DMS153 (cell line): ENCODE results near the gene COMMD1.
"Not testable (repeated sequence)": the region's sequence is repeated elsewhere in the genome, so short reads cannot be mapped to it uniquely, and the experiment has no call there.

ENCODE experiments used
- DNase-seq: peaks from one replicate; lab custom pipeline; 2025; lab: John Stamatoyannopoulos, UW

The COMMD1 gene

DNA sequence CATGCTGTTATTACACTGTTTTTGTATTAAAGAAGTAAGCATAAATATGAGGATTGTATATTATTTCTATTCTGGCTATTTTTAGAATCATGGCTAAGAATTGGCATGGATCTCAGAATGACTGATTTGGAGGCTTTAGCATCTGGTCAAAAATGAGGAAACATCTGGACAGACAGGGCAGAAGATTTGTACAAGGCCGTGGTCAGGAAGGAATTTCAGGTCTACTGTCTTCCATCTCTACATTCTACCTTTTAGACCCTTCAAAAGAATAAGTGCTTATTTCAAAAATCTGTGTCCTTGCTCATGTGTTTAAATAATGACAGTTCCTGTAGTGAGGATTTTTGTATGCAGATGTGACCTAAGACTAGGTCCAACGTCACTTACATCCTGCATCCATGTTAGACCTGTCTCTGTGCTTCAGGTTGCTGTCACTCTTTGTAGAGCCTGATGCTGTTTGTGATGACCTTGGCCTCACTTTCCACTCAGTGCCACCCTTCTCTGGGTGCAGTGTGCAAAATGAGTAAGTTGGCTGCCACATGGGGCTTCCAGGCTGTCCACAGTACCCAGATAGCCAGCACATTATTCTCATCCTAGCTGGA, 235.8 kb downstream of the COMMD1 start:
- DNase-seq: no peak

DNA sequence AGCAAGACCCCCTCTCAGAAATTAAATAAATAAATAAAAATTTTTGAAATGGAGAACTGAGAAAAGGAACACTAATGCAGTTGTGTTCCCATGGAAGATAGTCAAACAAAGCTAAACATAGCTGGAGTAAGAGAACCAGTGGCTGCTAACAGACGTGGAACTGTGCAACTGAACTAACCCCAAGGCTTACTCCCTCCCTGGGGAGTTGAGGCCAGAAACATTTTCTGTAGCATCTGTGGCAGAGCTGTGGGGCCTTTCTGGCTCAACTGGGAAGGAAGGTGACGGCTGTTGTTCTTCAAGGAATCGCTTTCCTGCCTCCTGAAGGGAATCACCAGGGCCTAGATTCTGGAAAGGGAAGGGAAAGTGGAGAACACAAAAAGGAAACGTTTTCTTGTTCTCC, 236.6 kb downstream of the COMMD1 start:
- no peak for DNase-seq

DNA sequence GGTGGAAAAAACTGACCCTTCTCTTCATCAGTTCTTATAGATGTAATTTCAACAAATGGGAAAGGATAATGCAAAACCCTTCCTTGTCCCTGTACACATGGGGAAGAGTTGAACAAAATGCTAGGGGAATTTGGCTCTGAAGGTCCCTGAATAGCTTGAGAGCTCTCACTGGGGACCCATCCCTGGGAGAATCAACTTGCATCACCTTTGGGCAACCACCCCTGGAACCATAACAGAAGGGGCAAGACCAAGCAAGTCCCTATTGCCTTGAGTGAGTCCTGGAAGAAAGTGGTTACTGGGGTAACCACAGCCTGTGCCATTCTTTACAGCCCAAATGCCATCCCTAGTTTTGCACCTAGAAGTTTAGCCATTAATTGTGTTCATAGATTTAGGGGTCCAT, 238.2 kb downstream of the COMMD1 start:
- no peak for DNase-seq

DNA sequence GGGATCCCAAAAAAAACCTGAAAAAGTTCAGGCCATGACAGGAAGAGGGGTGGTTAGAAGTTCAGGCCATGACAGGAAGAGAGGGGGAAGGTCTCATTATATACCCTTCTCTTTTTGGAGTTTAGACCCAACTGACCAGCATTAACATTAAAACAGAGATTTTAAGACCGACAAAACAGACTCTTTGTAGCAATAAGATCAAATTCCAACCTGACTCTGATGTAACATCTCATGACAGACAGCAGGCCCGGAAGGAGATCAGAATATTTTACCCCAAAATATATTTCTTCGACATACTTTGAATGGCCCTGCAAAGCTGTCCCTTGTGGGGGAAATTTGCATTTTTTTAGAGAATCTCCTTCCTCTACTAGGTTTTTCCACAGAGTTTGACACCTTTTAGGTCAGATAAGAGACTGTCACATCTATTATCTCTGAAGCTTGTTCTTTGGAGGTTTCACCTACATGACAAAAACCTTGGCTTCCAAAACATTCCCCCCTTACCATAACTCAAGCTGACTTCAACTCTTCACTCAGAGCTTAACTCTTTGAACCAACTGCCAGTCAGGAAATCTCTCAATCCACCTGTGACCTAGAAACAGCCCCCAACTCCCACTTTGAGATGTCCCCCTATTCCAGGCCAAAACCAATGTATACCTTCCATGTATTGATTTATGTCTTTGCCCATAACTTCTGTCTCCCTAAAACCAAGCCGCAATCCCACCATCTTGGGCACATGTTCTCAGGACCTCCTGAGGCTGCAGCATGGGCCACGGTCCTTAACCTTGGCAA, 239.4 kb downstream of the COMMD1 start:
- DNase-seq: no peak

DNA sequence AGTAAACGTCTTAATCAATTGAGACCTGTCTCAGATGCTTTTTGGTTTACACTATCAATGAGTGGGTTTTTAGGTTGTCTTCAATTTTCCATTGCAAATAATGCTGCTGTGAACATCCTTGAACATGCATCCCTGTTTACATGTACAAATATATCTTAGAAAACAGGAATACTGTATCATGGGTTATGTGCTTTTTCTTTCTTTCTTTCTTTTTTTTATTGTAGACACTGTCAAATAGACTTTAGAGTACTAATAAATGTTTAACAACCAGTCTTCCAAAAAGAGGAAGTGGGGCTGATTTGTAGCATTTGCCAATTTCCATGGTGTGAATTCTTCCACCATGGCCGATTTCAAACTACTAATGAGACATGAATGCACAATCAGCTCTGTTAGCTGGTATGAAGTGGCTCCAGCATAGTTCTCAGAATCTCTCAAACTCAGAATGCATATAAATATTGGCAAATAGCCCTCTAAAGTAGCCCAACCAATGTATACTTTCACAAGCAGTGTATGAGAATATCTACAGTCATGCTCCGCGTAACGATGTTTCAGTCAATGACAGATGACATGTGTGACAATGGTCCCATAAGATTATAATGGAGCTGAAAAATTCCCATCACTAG, 240.1 kb downstream of the COMMD1 start:
- no peak for DNase-seq

DNA sequence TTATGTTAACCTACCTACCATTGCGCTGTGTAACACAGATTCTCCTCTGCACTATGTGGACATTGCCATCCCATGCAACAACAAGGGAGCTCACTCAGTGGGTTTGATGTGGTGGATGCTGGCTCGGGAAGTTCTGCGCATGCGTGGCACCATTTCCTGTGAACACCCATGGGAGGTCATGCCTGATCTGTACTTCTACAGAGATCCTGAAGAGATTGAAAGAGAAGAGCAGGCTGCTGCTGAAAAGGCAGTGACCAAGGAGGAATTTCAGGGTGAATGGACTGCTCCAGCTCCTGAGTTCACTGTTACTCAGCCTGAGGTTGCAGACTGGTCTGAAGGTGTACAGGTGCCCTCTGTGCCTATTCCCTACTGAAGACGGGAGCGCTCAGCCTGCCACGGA, 241.3 kb downstream of the COMMD1 start:
- not testable (repeated sequence) for DNase-seq

DNA sequence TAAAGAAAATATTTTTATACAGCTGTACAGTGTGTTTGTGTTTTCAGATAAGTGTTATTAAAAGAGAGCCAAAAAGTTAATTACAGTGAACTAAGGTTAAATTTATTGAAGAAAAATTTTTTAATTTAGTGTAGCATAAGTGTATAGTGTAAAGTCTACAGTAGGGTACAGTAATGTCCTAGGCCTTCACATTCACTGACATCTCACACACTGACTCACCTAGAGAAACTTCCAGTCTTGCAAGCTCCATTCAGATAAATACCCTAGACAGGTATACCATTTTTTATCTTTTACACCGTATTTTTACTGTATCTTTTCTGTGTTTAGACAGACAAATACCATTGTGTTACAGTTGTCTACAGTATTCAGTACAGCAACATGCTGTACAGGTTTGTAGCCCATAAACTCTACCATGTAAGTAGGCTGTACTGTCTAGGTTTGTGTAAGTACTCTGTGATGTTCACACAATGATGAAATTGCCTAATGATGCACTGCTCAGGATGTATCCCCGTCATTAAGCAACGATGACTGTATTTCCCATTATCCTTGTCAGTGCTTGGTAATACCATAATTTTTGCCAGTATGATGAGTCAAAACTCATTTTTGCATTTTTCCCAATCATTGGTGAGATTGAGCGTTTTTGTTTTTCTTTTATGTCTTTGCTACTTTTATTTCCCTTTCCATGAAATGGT, 242.3 kb downstream of the COMMD1 start:
- DNase-seq: no peak

DNA sequence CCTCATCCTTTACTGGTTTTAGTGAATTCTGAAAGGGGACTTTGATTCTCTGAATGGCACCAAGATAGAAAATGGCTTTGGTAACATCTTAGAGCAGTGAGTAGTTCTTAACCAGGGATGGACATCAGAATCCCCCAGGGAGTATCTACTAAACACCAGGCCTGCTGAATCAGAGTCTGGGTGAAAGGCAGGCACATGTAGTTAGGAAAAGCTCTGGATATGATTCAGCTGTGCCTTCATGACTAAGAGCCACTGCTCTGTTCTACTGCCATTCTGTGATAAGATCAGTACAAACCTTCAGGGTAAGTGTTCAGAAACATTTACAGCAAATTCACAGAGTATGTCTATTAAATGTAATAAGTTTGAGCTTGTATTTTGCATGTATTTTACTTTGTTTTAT, 244.2 kb downstream of the COMMD1 start:
- no peak for DNase-seq

DNA sequence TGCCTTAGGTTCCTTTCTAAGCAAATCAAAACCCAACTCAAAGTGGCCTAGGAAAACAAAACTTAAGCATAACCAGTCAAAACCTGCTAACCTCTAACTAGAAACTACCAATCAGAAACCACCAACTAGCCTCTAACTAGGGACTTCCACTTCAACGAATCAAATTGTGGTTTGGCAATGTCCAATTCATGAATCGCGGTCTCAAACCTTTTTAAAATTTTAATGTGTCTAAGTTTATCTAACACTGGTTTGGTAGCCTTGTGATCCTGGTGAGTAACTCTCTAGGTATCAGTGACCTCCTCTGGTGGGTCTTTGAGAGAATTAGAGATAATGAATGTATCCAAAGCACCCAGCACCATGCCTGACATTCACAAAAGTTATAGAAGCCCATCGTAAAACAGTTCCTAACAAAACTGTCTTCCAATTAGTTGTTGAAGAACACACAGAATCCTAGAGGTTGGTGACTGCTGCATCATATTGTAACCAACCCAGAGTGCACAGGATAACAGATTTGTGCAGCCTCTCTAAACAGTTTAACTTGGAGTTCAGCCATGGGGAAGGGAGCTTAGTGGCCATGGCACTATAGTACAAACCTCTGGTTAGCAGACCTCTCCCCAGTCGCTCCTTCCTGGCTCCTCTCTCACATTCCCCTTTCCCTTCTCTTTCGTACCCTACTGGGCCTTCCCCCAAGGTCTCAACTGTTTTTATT, 245.3 kb downstream of the COMMD1 start:
- DNase-seq: no peak

DNA sequence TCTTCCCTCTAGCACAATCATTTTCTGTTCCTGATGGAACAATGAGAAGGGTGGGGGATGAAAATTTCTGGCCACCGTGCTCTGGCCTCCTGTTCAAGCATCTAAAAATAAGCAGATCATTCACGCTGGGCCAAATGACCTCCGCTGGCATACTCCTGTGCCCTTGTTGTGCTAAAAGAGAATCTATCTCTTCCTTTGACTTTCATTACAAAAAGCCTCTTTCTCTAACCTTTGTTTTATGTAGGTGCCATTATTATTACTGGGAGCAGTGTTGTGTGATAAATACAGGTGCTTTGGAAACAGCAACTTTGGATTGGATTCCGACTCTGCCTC, 245.8 kb downstream of the COMMD1 start:
- no peak for DNase-seq

DNA sequence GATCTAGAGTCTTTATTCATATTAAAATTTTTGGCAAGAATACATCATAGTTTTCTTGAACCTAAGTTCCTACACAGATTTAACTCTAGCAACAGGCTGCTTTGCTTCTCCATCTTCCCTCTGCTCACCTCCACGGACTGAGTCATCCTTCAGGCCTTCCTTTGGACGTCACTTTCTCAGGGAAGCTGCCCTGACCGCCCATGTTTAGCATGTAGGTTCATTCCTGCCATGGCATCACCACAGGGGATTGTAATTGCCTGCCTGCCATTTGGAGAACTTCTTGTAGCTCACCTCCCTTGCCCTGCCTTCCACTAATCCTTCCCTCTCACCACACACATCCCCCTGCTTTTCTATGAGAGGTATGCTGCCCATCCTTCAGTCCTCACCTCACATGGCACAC, 246.5 kb downstream of the COMMD1 start:
- no peak for DNase-seq

DNA sequence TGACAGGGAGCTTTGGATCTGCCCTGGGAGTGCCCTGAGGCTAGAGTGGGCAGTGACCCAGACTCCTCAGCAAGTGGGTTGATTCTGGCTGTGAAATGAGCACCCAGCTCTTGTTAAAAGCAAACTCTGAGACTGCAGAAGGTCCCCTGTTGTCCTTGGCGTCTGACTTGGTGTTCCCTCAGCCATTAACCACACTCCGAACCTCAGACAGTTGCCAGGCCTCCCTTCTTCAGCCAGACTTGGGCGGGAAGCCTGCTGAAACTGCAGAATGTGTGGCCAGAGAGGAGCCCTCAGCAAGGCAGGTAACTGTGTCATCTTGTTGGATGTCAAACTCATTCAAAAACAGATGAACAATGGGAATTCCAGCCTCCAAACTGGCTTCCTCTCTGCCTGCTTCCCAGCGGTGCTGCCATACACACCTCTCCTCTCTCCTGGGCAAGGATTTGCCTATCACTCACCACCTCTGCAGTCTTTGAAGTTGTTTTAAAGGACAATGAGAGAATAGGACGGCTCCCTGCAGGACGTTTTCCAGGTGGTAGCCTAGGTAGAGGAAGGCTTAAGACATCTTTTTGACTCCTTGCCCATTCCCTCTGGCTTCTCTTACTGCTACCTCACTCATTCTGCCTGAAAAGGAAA, 251.5 kb downstream of the COMMD1 start:
- DNase-seq: no peak

DNA sequence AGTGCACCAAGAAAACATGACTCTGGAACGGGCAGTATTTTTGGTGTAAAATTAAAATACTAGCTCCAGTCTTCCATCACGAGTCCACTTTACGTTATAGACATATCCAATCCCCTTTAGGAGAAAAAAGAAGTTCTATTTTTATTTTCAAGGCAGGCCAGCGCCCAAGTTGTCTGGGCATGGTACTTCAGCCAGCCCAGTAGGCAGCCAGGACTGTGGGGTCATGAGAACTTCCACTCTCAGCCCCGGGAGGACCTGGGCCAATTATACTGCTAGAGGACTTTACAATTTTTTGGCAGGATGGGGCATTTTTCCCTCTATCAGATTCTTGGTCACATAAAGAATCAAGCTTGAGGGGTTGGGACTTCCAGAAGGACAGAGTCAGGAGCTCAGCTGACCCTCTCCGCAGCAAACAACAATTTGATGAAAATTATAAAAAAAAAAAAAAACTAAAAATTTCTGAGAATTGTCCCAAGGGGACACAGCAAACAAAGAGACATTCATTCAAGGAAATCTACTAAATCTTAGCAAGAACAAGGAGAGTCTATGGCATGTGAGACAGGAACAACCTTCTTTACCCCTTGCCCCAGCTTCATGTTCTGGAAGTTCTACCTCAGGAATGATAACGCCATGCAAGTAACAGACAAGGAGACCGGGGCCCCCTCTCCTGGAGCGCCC, 253.1 kb downstream of the COMMD1 start:
- no peak for DNase-seq

DNA sequence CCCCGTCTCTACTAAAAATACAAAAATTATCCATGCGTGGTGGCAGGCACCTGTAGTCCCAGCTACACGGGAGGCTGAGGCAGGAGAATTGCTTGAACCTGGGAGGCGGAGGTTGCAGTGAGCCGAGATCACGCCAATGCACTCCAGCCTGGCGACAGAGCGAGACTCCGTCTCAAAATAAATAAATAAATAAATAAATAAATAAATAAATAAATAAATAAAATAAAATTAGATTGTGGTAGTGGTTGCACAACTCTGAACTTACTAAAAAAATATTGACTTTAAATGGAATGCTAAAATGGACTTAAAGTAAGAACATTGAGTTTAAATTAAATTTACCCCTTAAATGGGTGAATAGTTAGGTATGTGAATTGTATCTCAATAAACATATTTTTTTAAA, 255.2 kb downstream of the COMMD1 start:
- not testable (repeated sequence) for DNase-seq

DNA sequence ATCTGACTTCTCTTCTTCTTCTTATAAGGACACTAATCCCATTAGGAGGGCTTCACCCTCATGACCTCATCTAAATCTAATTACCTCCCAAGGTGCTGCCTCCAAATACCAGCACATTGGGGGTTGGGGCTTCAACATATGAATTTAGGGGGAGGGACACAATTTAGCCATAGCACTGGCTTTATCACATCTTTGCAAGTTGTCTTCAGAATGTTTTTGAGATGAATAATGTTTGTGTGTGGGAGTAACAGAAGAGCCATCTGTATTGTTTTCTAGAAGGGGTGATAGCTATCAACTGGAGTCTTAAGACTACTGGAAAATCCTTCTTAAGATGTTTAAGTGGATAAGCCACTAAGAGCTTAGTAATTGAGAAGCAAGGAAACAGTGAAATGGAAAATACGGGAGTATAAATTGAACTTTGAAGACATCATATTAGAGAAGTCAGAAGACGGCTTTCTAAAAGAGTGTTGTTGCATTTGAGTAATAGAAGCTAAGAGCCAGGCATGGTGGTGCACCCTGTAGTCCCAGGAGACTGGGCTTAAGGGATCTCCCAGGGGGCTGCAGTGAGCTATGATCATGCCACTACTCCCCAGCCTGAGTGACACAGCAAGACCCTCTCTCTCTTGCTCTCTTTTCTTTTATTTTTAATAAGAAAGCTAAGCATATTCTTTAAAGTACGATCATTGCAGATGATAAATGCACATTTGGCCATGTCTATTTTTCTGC, 257.8 kb downstream of the COMMD1 start:
- no peak for DNase-seq

DNA sequence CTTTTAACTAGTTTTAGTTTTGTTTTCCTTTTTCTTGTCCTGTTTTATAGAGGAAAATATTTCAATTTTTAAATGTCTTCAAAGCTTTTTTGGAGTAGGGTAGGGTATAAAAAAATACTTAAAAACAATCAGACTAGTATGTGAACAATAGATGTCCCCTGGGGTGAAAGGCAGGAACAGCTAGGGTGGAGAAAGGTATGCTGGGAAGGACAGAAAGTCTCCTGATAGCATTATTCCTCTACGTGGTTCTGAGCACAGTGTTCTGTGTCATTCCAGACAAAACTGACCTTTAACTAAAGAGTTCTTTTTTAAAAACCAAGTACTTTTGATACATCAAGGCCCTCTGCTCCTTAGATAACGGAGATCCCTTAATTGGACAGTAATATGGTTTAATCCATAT, 258.4 kb downstream of the COMMD1 start:
- DNase-seq: no peak

DNA sequence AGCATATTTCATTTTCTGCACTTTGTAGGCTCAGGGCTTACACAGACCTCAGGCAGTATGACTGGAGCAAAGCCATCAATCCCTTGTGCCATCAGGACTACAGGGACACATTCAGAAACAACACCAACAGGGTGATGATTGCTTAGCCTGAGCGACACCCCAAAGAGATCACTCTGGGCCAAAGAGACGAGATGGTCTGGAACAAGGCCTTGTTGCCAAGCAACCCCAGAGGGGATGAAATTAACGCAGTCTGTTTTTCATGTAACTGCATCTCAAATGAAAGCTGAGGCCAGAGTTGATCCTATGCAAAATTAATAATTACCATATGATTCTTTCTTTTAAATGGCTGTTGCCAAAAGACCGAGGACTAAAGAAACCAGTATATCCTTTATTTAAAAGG, 270.3 kb downstream of the COMMD1 start:
- DNase-seq: no peak

DNA sequence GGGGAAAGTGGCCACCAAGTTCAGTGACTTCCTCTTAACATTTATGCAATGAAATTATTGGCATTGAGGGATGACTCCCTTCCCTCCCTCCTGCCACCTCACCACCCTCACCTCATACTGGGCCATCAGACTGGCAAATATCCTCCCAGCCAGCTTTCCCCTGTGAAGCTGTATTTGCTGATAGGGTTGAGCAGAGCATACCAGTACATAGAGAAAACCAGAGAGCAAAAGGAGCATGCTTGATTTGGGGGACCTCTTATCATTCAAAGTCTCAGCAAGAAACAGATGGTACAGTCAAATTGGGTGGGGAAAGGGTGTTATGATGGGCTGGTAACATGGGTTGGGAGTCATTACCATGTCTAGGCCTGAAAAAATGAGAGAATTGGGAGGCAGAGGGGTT, 271.3 kb downstream of the COMMD1 start:
- DNase-seq: no peak

DNA sequence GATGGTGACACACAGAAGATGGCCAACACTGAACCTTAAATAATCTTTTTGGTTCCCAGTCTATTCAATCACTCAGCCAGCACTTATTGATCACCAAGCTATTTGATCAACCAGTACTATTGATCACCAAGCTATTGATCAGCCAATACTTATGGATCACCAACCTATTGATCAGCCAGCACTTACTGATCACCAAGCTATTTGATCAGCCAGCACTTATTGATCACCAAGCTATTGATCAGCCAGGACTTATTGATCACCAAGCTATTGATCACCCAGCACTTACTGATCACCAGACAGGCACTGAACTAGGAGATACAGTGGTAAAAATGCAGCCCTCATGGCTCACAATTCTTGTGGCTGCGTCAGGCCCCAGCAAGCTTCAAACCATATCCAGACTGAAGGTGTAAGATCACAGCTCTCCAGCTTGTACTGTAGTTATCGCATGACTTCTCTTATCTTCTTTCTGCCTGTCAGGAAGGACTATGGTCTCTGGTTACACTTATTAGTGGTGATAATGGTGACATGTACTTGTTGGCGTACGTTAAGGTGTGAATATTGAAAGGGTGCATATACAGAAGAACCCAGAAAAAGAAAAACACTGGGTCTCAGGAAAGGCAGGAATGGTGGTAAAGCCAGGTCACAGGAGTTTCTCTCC, 272.0 kb downstream of the COMMD1 start:
- no peak for DNase-seq

DNA sequence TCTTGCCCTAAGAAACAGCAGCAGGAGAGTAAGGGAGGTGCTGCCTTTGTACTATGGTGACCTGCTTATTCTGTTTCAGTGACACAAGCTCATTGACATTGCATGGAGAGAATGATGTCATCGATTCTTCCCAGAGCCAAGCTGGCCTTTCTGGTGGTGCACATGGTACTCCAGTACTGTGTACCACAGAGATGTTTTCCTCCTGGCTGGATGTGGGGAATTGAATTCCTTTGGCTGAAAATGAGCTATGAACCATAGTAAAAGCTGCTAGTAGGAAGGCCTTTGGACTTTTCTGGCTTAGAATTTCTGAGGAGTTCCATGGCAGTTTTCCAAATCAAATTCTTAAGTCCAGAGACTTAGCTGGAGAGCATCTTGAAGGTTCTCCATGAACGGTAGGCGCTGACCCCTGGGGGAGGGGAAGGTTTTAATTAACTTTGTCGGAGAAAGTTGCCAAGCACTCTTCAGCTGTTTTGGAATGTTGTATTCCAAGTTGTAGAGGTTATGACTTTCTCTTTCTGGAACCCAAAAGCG, 273.3 kb downstream of the COMMD1 start:
- no peak for DNase-seq
